Panc1 (cell line): ENCODE measurements around the gene YBX3. TPM values are rescaled to one million over a fixed set of nuclear protein-coding genes. Genes with fewer than 3 reads are reported as not detected.

ENCODE experiments used
- ATAC-seq: fragments of 200-7000 bp; cut with Tn5 transposase; 2 replicates; pipeline ENCODE4 v1.9.1; 2020; ENCODE audit warnings: mild to moderate bottlenecking, moderate library complexity
- BruUV-seq: library from RNA; stranded (reverse); fragments of 400-500 nt; replicated peaks from 2 replicates; lab custom pipeline; 2021; lab: Mats Ljungman, UMichigan
- CTCF ChIA-PET: fragments of 300-600 bp; sonication (Branson Sonifier 250); formaldehyde crosslinking; loops from one replicate; lab custom pipeline; 2022; ENCODE audit warnings: antibody characterized with exemption; lab: Charles Lee
- POLR2A ChIA-PET: fragments of 300-600 bp; sonication (Branson Sonifier 250); formaldehyde crosslinking; loops from one replicate; lab custom pipeline; 2022; ENCODE audit warnings: antibody characterized with exemption; lab: Charles Lee
- DNase-seq: peaks from one replicate; pipeline ENCODE4 v3.0.0-alpha.2; 2010; ENCODE audit warnings: low read depth, low spot score
- H3K27ac ChIP-seq: 2 replicates; pipeline ENCODE4 v1.5.1; 2011; ENCODE audit warnings: mild to moderate bottlenecking, low read length, inconsistent platforms
- H3K27me3 ChIP-seq: fragments of 200-500 bp; sonication (Bioruptor generic); 2 replicates; pipeline ENCODE4 v1.6.0; 2014; ENCODE audit warnings: low read length, inconsistent platforms; ENCODE audit not compliant: control insufficient read depth, insufficient read depth
- H3K36me3 ChIP-seq: fragments of 200-500 bp; sonication (Bioruptor generic); 2 replicates; pipeline ENCODE4 v1.5.1; 2014; ENCODE audit warnings: inconsistent platforms, mild to moderate bottlenecking, low read length, moderate library complexity; ENCODE audit not compliant: control insufficient read depth, insufficient read depth
- H3K4me1 ChIP-seq: 2 replicates; pipeline ENCODE4 v1.5.1; 2011; ENCODE audit warnings: inconsistent platforms, mild to moderate bottlenecking, low read length, moderate library complexity; ENCODE audit not compliant: control insufficient read depth, insufficient read depth
- H3K4me3 ChIP-seq, 2 experiments: 2 replicates each; pipeline ENCODE4 v1.5.1; 2011 to 2012; ENCODE audit warnings: low read depth in 2 of 2, low read length in 2 of 2, mild to moderate bottlenecking in 2 of 2, inconsistent platforms in 1 of 2, moderate library complexity in 1 of 2
- H3K9me3 ChIP-seq: fragments of 200-500 bp; sonication (Bioruptor generic); 2 replicates; pipeline ENCODE4 v1.5.1; 2014; ENCODE audit warnings: low read depth, mild to moderate bottlenecking, inconsistent platforms, low read length, moderate library complexity; ENCODE audit not compliant: control insufficient read depth, insufficient read depth
- POLR2AphosphoS5 ChIP-seq: IDR thresholded peaks from 2 replicates; pipeline ENCODE4 v1.6.1; 2012; ENCODE audit warnings: mild to moderate bottlenecking, low read depth, low read length, moderate library complexity
- SIN3A ChIP-seq: IDR thresholded peaks from 2 replicates; pipeline ENCODE4 v1.6.1; 2012; ENCODE audit warnings: low read depth, mild to moderate bottlenecking, low read length, moderate library complexity, borderline replicate concordance; ENCODE audit not compliant: insufficient read depth
- TCF7L2 ChIP-seq: IDR thresholded peaks from 2 replicates; pipeline ENCODE4 v1.6.1; 2011; ENCODE audit warnings: mild to moderate bottlenecking, low read depth, low read length, inconsistent platforms
- in situ Hi-C: cut with HindIII; loops from 2 replicates; pipeline ENCODE4 v1.10.0; 2016; ENCODE audit warnings: low sequenced_read_pairs, low pct_unique_long_range_greater_than_20kb
- intact Hi-C: fragments of 100-400 bp; cut with micrococcal nuclease; formaldehyde crosslinking; loops from one replicate; pipeline ENCODE4 v1.10.0; 2022; ENCODE audit not compliant: unreplicated experiment
- total RNA-seq: library from RNA; stranded (reverse); gene quantifications from one replicate; pipeline ENCODE4 v1.2.1, GENCODE V29; 2021; ENCODE audit not compliant: unreplicated experiment
- TF ChIP-seq, protein P1 (sequence below), 2 experiments: IDR thresholded peaks; 2 replicates each; pipeline ENCODE4 v1.6.1; 2011 to 2012; ENCODE audit warnings: low read depth in 2 of 2, control low read depth in 1 of 2, low read length in 1 of 2, mild to moderate bottlenecking in 1 of 2, moderate library complexity in 1 of 2; ENCODE audit not compliant: insufficient read depth in 1 of 2
- TF ChIP-seq, protein P2 (sequence below): fragments of 450-650 bp; IDR thresholded peaks from 2 replicates; pipeline ENCODE4 v1.5.1; 2017; ENCODE audit warnings: mild to moderate bottlenecking

Gene YBX3
- total RNA-seq, 1 experiment from 2014 or later = 155 TPM

DNA sequence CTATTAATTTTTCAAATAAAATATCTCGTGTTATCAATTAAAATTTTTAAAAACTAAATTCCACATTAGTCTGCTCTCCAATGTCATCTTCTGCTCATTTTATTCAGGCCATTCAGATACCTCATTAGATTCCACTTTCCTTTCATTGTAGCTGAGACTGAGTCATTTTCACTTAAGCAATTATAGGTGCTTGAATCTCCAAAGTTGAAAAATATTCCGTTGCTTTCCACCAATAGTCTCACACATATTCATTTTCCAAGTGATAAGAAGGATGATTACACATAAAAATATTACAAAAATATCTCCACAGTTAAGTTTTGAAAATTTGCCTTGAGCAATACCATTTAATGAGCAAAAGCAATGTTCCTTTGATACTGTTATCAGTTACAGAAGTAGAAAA is 36.5 kb upstream of the YBX3 start:
- BruUV-seq = no TSS peak
- Histone ChIP-seq H3K27ac (no peak overlapping the region), H3K9me3 (peaks cover 7% of the 10 kb centered on the region; the same call in 1 of the 2 replicates), H3K36me3 (no peaks in the 10 kb centered on the region; the same call in 1 of the 2 replicates), H3K4me1 (no peaks in the 10 kb centered on the region), H3K27me3 (no peaks in the 10 kb centered on the region), H3K4me3 (no peak overlapping the region)
- ATAC-seq (no peak), DNase-seq (no peak)
- ChIA-PET POLR2A (interaction anchor here (0.5 kb wide), 1 partner anchor 566 kb away, joined by 7 read pairs; no protein-coding TSS in a partner anchor), CTCF (no interaction called here)
- intact Hi-C loops (loop anchor here (10.0 kb wide), 1 partner anchor 145 kb away; the partner anchor contains the start of gene MAGOHB), in situ Hi-C loops (no loop called here)
- TF ChIP-seq, protein P1, sequence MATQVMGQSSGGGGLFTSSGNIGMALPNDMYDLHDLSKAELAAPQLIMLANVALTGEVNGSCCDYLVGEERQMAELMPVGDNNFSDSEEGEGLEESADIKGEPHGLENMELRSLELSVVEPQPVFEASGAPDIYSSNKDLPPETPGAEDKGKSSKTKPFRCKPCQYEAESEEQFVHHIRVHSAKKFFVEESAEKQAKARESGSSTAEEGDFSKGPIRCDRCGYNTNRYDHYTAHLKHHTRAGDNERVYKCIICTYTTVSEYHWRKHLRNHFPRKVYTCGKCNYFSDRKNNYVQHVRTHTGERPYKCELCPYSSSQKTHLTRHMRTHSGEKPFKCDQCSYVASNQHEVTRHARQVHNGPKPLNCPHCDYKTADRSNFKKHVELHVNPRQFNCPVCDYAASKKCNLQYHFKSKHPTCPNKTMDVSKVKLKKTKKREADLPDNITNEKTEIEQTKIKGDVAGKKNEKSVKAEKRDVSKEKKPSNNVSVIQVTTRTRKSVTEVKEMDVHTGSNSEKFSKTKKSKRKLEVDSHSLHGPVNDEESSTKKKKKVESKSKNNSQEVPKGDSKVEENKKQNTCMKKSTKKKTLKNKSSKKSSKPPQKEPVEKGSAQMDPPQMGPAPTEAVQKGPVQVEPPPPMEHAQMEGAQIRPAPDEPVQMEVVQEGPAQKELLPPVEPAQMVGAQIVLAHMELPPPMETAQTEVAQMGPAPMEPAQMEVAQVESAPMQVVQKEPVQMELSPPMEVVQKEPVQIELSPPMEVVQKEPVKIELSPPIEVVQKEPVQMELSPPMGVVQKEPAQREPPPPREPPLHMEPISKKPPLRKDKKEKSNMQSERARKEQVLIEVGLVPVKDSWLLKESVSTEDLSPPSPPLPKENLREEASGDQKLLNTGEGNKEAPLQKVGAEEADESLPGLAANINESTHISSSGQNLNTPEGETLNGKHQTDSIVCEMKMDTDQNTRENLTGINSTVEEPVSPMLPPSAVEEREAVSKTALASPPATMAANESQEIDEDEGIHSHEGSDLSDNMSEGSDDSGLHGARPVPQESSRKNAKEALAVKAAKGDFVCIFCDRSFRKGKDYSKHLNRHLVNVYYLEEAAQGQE (IDR thresholded peaks at IDR 0.05; ENCODE audit: insufficient read depth in 1 of 2, low read depth in 2 of 2, low read length in 1 of 2) = no peak
- TF ChIP-seq TCF7L2 (no peak), SIN3A (no peak)

DNA sequence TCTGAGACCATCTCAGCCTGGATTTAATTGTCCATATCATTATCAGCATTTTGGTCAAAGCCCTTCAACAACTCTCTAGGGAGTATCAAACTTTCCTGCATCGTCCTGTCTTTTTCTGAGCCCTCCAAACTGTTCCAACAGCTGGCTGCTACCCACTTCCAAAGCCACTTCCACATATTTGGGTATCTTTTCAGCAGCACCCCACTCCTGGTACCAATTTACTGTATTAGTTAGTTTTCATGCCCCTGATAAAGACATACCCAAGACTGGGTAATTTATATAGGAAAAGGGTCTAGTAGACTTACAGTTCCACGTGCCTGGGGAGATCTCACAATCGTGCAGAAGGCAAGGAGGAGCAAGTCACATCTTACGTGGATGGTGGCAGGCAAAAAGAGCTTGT is 33.1 kb upstream of the YBX3 start:
- no peak for DNase-seq
- H3K36me3 ChIP-seq = no peaks in the 10 kb centered on the region
- H3K9me3 ChIP-seq = peaks cover 7% of the 10 kb centered on the region; the same call in 1 of the 2 replicates
- no peak overlapping the region for H3K27ac ChIP-seq
- TF ChIP-seq POLR2AphosphoS5 (no peak), TCF7L2 (no peak), SIN3A (no peak)
- TF ChIP-seq, protein P1 (IDR thresholded peaks at IDR 0.05; ENCODE audit: insufficient read depth in 1 of 2, low read depth in 2 of 2, low read length in 1 of 2) = no peak
- TF ChIP-seq, protein P2, sequence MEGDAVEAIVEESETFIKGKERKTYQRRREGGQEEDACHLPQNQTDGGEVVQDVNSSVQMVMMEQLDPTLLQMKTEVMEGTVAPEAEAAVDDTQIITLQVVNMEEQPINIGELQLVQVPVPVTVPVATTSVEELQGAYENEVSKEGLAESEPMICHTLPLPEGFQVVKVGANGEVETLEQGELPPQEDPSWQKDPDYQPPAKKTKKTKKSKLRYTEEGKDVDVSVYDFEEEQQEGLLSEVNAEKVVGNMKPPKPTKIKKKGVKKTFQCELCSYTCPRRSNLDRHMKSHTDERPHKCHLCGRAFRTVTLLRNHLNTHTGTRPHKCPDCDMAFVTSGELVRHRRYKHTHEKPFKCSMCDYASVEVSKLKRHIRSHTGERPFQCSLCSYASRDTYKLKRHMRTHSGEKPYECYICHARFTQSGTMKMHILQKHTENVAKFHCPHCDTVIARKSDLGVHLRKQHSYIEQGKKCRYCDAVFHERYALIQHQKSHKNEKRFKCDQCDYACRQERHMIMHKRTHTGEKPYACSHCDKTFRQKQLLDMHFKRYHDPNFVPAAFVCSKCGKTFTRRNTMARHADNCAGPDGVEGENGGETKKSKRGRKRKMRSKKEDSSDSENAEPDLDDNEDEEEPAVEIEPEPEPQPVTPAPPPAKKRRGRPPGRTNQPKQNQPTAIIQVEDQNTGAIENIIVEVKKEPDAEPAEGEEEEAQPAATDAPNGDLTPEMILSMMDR = no peak
- in situ Hi-C loops = no loop called here
- POLR2A ChIA-PET = no interaction called here
- CTCF ChIA-PET = no interaction called here
- intact Hi-C loops = loop anchor here (10.0 kb wide), 1 partner anchor 141 kb away; the partner anchor contains the start of gene MAGOHB
- BruUV-seq = no TSS peak
- ATAC-seq = no peak
- H3K4me1 ChIP-seq = no peaks in the 10 kb centered on the region
- no peaks in the 10 kb centered on the region for H3K27me3 ChIP-seq
- no peak overlapping the region for H3K4me3 ChIP-seq
